ENCODE results near the gene UBE2R2. TPM values are rescaled to one million over a fixed set of nuclear protein-coding genes. Genes with fewer than 3 reads are reported as not detected.

The UBE2R2 gene
- total RNA-seq, 4 donors from 2014 or later = 30.4 to 39.9 (median 36.5) TPM

DNA sequence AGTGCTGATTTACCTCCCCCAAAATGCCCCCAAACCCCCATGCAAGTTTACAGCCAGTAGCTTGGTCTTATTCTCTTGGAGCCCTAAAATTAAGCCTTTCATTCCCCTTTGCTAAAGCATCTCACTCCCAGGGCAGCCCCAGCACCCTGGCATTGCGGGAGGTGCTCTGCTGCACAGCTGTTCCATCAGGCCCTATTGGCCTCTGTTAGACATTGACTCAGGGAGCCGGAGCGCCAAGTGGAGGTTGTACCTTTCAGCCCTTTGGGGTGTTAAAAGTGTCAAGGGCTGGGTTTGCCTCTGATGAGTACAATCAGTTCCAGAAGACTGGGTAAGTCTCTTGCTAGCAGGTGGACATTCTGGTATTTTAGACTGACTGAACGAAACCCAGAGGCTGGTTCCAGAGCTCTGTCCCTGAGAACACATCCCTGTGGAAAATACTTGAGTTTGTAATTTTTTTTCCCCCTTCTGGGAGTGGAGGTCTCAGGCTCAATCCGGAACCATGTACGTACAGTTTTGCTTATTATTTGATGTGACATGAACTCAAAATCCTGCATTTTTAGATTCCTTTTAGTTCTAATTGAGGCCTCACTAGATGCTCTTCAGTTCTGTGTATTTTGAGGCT, 102.4 kb downstream of the UBE2R2 start:
- WGBS, 2 donors = 88 to 90% methylated on average over 6 of the region's 6 CpGs
- intact Hi-C loops (cut with DNase I; ENCODE audit: low total_unique reads) = no loop called here
- no peak for DNase-seq (ENCODE audit: low spot score in 2 of 2)

DNA sequence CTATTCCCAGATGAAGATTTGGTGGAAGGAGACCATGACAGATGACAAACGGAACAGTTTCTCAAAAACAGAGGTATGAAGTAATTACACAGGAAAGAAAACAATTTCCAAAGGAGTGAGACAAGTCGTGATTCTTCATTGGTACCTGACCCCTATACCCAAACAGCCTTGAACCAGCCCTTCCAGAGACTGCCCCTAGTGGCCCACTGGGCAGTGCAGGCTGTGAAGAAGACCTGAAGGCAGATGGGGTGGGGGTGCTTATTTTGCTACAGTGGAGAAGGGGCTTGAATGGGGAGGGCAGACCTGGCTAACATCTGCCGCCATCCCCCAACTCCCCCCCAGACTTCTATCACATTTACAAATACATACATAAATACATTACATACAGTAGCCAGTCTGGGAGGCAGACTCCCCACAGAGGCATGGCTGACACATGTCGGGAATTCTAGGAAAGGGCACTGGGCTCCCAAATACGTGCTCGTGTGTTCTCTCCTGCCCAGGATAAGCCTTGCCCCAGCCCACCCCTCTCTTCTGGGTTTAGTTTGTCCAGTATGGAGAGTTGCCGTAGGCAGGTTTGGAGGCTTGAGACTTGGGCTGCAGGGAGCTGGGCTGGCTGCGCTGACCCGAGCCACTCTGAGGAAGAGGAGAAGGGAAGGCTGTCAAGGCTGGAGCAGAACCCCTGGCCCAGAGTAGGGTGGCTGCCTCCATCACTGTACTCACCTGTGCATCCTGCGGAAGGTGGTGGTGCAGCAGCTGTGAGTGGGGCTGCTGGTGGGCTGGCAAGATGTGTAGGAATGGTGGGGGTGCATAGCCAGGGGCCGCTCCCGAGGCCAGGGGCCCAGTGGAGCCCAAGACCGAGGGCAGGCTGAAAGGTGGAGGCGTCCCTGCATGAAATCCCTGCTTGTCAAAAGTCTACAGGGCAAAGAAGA, 105.3 kb downstream of the UBE2R2 start:
- TF ChIP-seq, protein P1, sequence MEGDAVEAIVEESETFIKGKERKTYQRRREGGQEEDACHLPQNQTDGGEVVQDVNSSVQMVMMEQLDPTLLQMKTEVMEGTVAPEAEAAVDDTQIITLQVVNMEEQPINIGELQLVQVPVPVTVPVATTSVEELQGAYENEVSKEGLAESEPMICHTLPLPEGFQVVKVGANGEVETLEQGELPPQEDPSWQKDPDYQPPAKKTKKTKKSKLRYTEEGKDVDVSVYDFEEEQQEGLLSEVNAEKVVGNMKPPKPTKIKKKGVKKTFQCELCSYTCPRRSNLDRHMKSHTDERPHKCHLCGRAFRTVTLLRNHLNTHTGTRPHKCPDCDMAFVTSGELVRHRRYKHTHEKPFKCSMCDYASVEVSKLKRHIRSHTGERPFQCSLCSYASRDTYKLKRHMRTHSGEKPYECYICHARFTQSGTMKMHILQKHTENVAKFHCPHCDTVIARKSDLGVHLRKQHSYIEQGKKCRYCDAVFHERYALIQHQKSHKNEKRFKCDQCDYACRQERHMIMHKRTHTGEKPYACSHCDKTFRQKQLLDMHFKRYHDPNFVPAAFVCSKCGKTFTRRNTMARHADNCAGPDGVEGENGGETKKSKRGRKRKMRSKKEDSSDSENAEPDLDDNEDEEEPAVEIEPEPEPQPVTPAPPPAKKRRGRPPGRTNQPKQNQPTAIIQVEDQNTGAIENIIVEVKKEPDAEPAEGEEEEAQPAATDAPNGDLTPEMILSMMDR (IDR thresholded peaks at IDR 0.05) = no peak
- no peak for TF ChIP-seq POLR2A (IDR thresholded peaks at IDR 0.05)
- WGBS, 2 donors = 82 to 83% methylated on average over 14 of the region's 14 CpGs
- intact Hi-C loops (cut with DNase I; ENCODE audit: low total_unique reads) = no loop called here

More for the DNA sequence above, 102.4 kb downstream of the UBE2R2 start:
- TF ChIP-seq, protein P1 (IDR thresholded peaks at IDR 0.05) = no peak
- TF ChIP-seq POLR2A (IDR thresholded peaks at IDR 0.05) = no peak
- no peak overlapping the region for H3K4me3 ChIP-seq (ENCODE audit: low read depth, poor library complexity, severe bottlenecking)

DNA sequence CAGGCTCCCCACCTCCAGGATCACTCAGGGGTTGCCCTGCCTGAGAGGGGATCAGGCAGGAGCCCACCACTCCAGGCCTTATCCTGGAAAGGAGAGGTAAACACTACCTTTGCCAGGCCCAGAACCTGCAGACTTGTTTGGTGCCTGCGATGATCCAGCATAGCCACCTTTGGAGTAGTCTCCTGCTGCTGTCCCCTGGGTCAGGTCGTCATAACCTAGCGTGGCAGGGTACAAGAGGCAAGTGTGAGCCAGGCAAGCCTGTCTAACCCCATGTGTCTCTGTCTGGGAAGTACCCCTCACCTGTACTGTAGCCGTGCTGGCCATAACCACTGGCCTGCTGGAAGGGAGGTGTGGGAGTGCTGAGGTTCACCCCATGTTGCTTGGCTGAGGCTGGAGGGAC, 106.1 kb downstream of the UBE2R2 start:
- intact Hi-C loops (cut with DNase I; ENCODE audit: low total_unique reads) = no loop called here
- TF ChIP-seq, protein P1 (IDR thresholded peaks at IDR 0.05) = no peak
- no peak for TF ChIP-seq POLR2A (IDR thresholded peaks at IDR 0.05)
- H3K4me3 ChIP-seq (ENCODE audit: low read depth, poor library complexity, severe bottlenecking) = no peak overlapping the region
- WGBS, 2 donors = 87 to 95% methylated on average over 4 of the region's 4 CpGs
- DNase-seq (ENCODE audit: low spot score in 2 of 2) = no peak

More for the DNA sequence above, 105.3 kb downstream of the UBE2R2 start:
- no peak for DNase-seq (ENCODE audit: low spot score in 2 of 2)
- H3K4me3 ChIP-seq (ENCODE audit: low read depth, poor library complexity, severe bottlenecking) = no peak overlapping the region

DNA sequence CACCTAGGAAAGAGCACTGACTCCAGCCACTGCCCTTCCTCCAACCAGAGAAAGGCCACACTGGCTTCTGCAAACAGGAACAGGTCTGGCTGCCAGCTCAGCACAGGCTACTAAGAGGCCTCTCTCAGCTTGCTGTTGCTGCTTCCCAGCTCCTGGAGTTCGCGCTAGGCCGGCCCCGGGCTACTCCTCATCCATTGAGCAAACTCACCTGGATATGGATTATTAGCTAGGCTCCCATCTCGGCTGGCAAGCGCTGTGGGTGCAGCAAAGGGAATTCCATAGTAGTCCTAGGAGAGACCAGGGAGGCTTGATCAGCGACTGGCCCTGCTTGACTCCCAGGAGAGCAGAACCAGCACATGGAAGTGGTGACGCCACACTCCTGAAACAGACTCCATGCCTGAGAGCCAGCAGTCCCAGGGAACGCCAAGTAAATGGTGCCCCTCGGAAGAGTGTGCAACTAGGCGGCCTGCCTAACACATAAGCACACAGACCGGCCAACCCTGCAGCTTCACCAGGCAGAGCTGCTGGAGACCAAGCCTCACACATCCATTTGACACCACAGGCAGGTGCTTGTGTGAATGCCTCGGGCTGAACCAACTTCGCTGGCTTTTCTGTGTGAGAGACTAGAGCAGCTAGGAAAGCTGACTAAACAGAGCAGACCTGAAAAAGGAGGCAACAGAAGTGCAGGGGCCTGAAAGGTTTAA, 107.2 kb downstream of the UBE2R2 start:
- WGBS, 2 donors = 79 to 87% methylated on average over 10 to 12 of the region's 14 CpGs
- H3K4me3 ChIP-seq (ENCODE audit: low read depth, poor library complexity, severe bottlenecking) = no peak overlapping the region
- no peak for DNase-seq (ENCODE audit: low spot score in 2 of 2)
- intact Hi-C loops (cut with DNase I; ENCODE audit: low total_unique reads) = no loop called here
- TF ChIP-seq, protein P1 (IDR thresholded peaks at IDR 0.05) = no peak
- no peak for TF ChIP-seq POLR2A (IDR thresholded peaks at IDR 0.05)

DNA sequence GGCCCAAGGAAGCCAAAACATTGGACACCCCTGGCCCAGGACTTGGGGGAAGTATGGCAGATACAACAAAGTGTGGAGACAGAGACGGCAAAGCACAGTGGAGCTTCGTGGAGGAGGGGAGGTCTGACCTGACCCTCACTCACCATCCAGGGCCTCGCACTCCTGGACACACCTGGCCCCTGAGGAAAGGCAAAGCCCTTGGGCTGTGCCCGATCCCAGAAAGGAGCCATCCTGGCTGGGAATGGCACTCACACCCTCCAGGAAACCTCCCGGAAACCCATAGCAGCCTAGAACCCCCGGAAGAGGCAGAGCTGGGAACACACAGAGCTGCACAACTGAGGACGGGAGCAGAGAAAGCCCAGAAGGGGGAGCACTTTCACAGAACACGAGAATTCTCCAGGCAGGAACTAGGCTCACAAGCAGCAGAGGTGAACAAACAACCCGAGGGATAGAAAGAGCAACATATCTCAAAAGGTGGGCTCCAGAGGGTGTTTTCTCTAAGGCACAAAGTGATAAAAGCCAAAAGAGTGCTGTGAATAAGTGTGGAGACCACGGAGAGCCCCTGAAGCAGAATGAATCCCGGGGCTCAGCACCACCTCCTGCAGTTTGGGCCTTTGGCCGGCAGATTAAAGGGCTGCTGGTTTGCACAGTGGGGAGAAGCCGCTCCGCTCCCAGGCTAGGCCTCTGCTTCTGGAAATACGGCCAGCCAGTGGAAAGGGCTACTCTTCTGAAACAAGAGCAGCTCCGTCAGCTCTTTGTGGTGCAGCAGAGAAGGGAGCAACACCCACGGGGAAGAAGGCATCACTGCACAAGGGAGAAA, 108.2 kb downstream of the UBE2R2 start:
- no peak overlapping the region for H3K4me3 ChIP-seq (ENCODE audit: low read depth, poor library complexity, severe bottlenecking)
- WGBS, 2 donors = 60 to 72% methylated on average over 17 of the region's 17 CpGs
- TF ChIP-seq, protein P1 (IDR thresholded peaks at IDR 0.05) = no peak
- TF ChIP-seq POLR2A (IDR thresholded peaks at IDR 0.05) = no peak
- intact Hi-C loops (cut with DNase I; ENCODE audit: low total_unique reads) = loop anchor here (5.0 kb wide), 1 partner anchor 147 kb away; no protein-coding TSS in a partner anchor
- no peak for DNase-seq (ENCODE audit: low spot score in 2 of 2)
